ENCODE measurements around the gene CYP4F22.
A peak's percentile ranks its signal among the peaks of the same experiment; 100 is the strongest.

Gene CYP4F22

GRCh38 chr19:15538774-15539173 lies 30.4 kb downstream of the CYP4F22 start:
- no peak for DNase-seq

DNA sequence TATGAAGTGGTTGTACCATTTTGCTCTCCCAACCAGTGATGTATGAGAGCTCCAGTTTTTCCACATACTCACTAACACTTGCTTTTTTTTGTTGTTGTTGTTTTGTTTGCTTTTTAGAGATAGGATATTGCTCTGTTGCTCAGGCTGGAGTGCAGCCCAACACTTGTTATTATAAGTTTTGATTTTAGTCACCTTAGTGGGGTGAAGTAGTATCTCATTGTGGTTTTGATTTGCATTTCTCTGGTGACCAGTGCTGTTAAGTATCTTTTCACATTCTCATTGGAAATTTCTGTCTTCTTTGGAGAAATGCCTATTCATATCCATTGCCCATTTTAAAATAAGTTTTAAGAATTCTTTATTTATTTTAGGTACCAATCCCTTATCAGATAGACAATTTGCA lies 31.3 kb downstream of the CYP4F22 start:
- no peak for DNase-seq

- DNase-seq: no peak
Observed at GRCh38 chr19:15540435-15540834, 32.1 kb downstream of the CYP4F22 start.

GRCh38 chr19:15544283-15544682 lies 36.0 kb downstream of the CYP4F22 start:
- DNase-seq: no peak

GRCh38 chr19:15544970-15545369 lies 36.6 kb downstream of the CYP4F22 start:
- no peak for DNase-seq

- no peak for DNase-seq
Observed at GRCh38 chr19:15548648-15549047, 40.3 kb downstream of the CYP4F22 start.

- no peak for DNase-seq
Observed at GRCh38 chr19:15549581-15549980, 41.3 kb downstream of the CYP4F22 start.

GRCh38 chr19:15550273-15550672 lies 41.9 kb downstream of the CYP4F22 start:
- DNase-seq: no peak

DNA sequence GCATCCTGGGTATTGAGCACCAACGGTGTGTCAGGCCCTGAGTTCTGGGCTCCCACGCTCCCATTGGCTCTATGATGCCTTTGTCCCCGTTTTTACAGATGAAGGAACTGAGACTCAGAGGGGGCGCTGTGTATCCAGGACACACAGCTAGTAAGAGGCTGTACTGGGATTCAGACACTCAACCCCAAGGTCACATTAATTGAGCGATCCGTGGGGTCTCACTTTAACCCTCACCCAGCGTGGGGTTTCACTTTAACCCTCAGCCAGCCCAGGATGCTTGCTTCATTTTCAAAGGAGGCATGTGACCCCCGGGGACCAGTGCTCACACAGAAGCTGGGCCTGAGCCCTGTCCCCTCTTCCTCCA lies 42.6 kb downstream of the CYP4F22 start:
- DNase-seq: peak; percentile 5

DNA sequence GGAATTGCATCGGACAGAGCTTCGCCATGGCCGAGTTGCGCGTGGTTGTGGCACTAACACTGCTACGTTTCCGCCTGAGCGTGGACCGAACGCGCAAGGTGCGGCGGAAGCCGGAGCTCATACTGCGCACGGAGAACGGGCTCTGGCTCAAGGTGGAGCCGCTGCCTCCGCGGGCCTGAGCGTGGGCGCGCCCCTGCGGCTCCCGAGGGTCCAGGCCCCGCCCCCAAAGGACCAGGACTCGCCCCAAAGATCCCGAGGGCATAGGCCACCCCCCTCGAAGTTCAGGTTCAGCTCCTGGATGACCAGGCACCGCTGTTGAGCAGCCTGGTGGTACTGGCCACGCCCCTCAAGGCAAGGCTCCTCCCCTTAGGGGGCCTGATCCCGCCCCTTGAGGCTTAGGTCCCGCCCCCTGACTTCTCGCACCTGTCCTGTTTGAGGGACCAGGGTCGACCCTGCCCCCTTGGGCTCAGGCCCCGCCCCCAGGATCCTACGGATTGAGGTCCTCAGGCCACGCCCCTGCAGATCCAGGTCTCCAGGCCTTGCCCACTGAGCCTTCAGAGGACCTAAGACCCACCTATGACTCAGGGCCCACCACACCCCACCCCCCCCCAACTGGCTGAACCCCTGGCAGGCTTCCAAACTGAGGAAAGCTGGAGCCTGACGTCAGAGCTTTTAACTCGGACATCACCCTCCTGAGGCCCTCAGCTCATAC lies 43.1 kb downstream of the CYP4F22 start:
- peak; percentile 52 for DNase-seq

DNA sequence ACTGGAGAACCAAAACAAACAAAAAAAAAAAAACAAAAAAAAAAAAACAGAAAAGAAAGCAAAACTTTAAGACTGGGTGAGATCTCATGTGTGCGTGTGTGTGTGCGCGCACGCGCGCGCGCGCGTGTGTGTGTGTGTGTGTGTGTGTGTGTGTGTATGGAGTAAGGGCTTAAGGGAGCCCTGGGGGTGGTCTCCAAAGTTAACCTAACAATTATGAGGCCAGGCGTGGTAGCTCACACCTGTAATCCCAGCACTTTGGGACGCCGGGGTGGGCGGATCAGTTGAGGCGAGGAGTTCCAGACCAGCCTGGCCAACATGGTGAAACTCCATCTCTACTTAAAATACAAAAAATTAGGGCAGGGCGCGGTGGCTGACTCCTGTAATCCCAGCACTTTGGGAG lies 46.7 kb downstream of the CYP4F22 start:
- DNase-seq: no peak

DNA sequence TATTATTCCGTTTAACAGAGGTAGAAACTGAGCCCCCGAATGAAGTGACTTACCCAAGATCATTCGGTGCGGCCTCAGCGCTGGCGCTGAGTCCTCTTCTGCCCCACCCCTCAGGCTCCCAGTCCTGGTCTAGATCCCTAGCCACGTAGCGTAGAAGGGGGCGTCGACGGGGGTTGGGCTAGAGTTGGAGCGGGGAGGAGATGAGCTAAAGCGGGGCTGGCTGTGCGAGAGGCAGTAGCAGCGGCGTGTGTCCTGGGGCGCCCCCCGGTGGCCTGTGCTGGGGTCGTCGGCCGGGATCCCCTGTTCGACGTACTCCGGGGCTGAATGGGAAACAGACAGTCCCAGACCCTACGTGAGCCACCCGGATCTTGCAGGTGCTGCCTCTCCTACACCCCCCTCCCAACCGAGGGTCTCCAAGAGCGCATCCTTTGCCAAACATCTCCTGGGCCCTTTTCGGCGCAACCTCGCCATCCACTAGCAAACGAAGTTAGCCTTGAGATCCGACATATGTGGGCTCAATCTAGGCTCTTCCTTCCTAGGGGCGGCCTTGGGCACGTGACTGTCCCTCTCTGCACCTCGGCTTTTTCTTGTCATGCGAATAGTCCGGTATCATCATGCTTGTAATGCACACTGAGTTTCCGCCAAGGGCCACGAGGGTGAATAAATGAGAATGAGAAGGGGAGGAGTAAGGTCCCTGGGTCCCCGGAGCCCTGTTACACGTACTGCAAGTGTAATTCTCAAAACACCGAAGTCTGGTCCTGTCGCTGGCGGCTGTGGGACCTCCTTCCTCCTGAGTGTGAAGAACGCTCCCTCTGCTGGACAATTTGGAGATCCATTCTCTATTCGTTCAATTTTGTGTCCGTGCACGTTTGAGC lies 47.7 kb downstream of the CYP4F22 start:
- peak; percentile 97 for DNase-seq

DNA sequence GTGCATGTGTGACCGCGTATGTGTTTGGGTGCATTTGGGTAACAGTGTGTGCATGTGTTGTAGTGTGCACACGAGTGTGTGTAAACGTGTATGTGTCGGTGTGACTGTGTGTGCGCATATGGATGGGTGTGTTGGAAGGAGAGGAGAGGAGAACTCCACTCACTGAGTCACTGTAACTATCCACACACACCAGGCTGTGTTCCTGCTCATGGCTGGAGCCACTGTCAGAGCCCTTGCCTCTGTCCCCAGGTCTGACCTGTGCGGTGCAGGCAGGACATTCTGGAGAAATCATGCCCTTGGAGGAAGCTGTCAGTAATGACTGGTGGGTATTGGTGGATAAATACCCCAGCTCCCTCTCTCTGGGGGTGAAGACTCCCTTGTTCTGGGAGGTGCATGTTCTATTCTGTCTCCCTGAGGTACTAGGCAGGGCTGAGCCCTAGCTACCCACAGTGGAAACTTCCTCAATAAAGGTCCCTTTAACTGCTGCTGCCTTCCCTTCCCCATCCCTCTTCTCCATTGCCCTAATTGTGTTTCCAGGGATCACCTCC lies 48.4 kb downstream of the CYP4F22 start:
- no peak for DNase-seq

- no peak for DNase-seq
Observed at GRCh38 chr19:15557223-15557622, 48.9 kb downstream of the CYP4F22 start.

GRCh38 chr19:15562145-15562544 lies 53.8 kb downstream of the CYP4F22 start:
- DNase-seq: no peak

DNA sequence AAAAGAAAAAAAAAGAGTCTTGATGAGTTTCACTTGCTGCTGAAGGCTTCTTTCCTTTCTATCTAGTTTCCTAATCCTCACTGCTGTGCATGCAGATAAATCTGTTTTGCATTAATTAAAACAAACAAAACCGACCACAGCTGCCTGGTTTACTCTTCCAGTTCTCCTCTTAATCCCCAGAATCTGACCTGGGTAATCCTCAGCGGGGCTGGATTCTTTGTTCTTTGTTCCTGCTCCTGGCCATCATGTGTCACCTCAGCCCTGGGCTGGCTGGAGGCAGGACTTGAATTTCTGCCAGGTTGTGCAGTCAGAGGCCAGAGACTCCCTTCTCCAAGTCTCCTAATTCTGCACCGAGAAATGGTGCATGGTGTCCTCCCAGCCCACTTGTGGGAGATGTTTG lies 54.5 kb downstream of the CYP4F22 start:
- no peak for DNase-seq

GRCh38 chr19:15563325-15563794 lies 55.0 kb downstream of the CYP4F22 start:
- no peak for DNase-seq

DNA sequence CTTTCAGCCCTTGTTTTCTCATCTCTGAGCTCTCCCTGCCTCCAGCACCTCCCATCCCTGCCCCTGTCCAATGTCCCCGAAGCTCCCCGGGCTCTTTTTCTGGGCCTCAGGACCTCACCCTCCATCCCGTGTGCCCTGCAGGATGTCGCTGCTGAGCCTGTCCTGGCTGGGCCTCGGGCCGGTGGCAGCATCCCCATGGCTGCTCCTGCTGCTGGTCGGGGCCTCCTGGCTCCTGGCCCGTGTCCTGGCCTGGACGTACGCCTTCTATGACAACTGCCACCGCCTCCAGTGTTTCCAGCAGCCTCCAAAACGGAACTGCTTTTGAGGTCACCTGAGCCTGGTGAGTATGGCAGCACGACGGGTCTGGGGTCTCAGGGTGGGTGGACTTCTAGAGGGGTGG lies 55.6 kb downstream of the CYP4F22 start:
- DNase-seq: no peak

GRCh38 chr19:15564534-15565168 lies 56.3 kb downstream of the CYP4F22 start:
- no peak for DNase-seq

- no peak for DNase-seq
Observed at GRCh38 chr19:15570420-15570819, 62.1 kb downstream of the CYP4F22 start.

GRCh38 chr19:15575406-15575805 lies 67.1 kb downstream of the CYP4F22 start:
- DNase-seq: no peak

DNA sequence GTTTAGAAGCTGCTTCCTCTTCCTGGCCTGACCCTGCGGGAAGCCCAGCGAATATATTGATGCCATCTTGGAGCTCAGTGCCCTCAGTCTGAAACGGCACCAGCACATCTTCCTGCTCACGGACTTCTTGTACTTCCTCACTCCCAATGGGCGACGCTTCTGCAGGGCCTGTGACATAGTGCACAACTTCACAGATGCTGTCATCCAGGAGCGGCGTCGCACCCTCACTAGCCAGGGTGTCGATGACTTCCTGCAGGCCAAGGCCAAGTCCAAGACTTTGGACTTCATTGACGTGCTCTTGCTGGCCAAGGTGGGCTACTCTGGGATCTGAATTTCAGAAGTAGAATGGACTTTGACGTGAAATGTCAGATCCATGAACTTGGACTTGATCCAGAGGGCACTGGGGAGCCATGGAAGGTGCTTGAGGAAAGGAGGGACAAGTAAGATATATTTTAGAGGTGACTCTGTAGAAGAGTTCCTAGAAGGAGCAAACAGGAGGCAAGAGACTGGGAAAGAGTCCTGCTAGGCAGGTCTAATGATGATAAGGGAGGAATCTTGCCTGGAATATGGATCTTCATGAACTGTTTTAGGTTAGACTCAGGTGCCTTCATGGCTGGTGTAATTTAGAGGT lies 68.3 kb downstream of the CYP4F22 start:
- DNase-seq: no peak

DNA sequence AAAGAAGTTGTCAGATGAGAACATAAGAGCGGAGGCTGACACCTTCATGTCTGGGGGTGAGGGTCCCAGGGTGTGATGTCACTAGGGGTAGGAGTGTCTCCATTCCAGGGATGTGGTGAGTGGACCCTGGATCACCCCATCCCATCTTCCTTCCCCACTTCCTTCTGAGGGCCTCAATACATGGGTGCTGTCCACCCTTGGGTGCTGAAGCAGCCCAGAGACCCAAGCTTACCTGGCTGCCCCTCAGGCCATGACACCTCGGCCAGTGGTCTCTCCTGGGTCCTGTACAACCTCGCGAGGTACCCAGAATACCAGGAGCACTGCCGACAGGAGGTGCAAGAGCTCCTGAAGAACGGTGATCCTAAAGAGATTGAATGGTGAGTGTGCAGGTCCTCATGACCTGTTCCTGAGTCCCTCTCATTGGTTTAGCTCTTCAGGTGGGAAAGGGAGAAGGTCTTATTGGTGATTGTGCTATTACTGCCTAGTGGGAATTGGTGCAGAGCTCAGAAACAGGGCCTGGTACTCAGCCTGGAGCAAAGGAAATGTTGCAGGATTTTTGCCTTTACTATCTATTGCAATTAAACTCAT lies 69.0 kb downstream of the CYP4F22 start:
- DNase-seq: no peak

All from activated CD4-positive, alpha-beta T cell treated with anti-CD3 and anti-CD28 coated beads, Interleukin-2, amount 50 U/mL, for 16 hours (primary cell).